ENCODE measurements around the gene TMEM184B.
A peak's percentile ranks its signal among the peaks of the same experiment; 100 is the strongest.

GRCh38 chr22:38202437-38203089, 70.2 kb downstream of the TMEM184B start:
- peak; percentile 34; the same call in 1 of the 2 replicates for TF ChIP-seq CTCF (IDR thresholded peaks at IDR 0.05)
- TF ChIP-seq ZFX (IDR thresholded peaks at IDR 0.05; ENCODE audit: borderline replicate concordance), result no peak
